Activated T-helper 9 cell treated with anti-CD3 and anti-CD28 coated beads, Interleukin-2, amount 50 U/mL, for 16 hours (primary cell): ENCODE measurements around the gene TMEM131.

ENCODE experiments used
- DNase-seq: peaks from one replicate; pipeline ENCODE4 v3.0.0-alpha.2; 2020; ENCODE audit warnings: low read depth

The TMEM131 gene

DNA sequence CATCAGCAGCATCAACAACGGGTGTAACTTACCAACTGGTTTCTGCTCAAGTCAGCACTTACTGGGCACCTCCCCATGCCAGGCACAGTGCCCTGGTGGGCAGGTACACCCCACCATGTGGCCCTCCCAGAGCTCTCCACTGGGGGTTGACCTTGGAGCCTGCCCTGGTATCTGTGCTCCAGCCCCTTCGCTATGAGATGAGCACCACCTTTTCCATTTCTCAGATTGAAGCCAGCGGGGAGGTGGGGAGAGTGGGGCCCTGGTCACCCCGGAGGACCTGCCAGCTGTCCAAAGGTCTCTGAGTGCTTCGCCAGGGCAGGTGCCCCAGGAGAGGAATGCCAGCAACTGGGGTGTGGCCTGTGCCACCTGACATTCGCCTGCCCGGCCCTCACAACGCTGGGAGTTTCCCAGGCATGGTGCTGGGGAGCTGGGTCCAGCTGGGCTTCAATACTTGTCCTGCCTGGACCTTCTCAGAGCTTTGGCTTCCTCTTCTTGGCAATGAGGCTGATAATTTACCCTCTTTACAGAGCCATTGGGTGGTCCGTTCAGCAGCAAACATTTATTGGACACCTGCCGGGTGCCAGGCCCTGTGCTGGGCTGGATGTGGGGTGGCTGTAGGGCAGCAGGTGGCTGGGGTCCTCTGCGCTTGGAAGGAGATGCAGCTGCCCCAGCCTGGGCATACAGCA is 288.2 kb downstream of the TMEM131 start:
- no peak for DNase-seq

DNA sequence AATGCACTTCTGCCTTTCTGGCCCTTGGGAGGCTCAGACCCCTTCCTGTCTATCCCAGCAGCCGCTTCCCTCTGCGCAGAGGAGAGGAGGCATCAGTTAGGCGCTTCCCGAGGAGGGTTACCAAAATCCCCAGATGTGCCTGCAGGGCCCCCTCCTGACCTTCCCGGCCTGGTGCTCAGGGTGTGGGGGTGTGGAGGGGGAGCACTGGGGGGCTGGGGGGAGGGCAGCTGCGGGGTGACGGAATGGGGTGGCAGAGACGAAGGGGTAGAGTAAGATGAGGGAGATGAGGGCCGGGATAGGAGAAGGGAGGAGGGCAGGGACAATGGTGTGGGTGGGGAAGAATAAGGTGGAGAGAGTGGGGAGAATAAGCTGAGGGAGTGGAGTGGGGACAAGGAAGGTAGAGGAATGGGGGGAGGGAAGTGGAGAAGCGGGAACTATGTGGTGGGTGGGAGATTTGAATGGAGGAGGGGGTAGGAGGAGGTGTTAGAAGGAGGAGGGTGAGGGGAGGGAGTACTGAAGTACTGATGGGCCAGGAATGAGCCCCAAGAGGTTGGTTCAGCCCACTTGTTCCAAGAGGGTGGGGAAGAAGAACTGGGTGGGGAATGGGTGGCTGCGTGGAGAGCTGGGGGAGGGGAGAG is 288.9 kb downstream of the TMEM131 start:
- no peak for DNase-seq
